Measurements from ENCODE around the gene ATP1B3.

ATP1B3 gene

DNA sequence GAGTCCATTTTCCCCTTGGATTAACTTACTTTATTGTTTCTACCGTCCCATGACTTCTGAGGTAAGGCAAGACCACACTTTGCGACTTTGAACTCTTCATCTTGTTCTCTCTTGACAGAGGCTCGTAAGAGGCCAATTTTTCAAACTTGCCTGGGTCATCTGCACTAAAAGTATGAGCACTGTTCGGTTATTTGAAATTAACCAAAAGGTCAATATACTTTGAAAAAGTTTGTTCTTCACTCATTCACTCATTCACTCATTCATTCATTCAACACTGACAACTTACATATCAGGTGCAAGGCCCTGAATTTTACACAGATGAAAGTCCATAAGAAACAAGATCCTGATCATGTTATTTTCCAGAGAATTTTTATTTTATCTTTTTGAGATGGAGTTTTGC, 57.9 kb downstream of the ATP1B3 start:
- H3K4me3 Mint-ChIP-seq, result no peak overlapping the region
- peaks cover 13% of the 10 kb centered on the region for H3K36me3 Mint-ChIP-seq (ENCODE audit: low read depth)
- TF ChIP-seq, protein P1, sequence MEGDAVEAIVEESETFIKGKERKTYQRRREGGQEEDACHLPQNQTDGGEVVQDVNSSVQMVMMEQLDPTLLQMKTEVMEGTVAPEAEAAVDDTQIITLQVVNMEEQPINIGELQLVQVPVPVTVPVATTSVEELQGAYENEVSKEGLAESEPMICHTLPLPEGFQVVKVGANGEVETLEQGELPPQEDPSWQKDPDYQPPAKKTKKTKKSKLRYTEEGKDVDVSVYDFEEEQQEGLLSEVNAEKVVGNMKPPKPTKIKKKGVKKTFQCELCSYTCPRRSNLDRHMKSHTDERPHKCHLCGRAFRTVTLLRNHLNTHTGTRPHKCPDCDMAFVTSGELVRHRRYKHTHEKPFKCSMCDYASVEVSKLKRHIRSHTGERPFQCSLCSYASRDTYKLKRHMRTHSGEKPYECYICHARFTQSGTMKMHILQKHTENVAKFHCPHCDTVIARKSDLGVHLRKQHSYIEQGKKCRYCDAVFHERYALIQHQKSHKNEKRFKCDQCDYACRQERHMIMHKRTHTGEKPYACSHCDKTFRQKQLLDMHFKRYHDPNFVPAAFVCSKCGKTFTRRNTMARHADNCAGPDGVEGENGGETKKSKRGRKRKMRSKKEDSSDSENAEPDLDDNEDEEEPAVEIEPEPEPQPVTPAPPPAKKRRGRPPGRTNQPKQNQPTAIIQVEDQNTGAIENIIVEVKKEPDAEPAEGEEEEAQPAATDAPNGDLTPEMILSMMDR (IDR thresholded peaks at IDR 0.05; ENCODE audit: unreplicated experiment in 3 of 3), result no peak
- no peaks in the 10 kb centered on the region for H3K9me3 Mint-ChIP-seq
- H3K27me3 Mint-ChIP-seq (ENCODE audit: low read depth), result no peaks in the 10 kb centered on the region
- peak overlapping the region; percentile 65 to 80 (median 66) for H3K27ac Mint-ChIP-seq
- H3K4me1 Mint-ChIP-seq, result peaks cover 8% of the 10 kb centered on the region

DNA sequence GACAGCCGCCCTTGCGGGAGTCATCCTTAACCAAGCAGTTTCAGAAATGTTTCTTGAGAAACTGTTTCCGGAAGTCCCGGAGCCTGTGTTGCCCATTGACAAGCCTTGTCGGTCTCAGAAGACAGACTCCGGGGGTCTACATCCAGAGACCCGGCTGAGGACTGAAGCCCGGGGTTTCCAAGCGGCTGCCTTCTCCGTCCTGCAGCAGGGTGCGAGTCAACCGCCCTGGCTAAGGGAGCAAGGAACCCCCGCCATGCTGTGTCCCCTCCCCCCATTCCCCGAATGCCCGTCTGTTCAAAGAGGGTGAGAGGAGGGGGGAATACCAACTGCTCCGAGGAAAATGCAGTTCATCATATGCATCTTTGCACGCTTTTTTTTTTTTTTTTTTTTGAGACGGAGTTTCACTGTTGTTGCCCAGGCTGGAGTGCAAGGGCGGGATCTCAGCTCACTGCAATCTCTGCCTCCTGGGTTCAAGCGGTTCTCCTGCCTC, 61.6 kb downstream of the ATP1B3 start:
- no peak overlapping the region for H3K4me3 Mint-ChIP-seq
- no peak overlapping the region for H3K27ac Mint-ChIP-seq
- H3K4me1 Mint-ChIP-seq, result peaks cover 8% of the 10 kb centered on the region
- H3K36me3 Mint-ChIP-seq (ENCODE audit: low read depth), result peaks cover 16% of the 10 kb centered on the region
- TF ChIP-seq, protein P1 (IDR thresholded peaks at IDR 0.05; ENCODE audit: unreplicated experiment in 3 of 3), result no peak
- H3K9me3 Mint-ChIP-seq, result no peaks in the 10 kb centered on the region
- no peaks in the 10 kb centered on the region for H3K27me3 Mint-ChIP-seq (ENCODE audit: low read depth)

DNA sequence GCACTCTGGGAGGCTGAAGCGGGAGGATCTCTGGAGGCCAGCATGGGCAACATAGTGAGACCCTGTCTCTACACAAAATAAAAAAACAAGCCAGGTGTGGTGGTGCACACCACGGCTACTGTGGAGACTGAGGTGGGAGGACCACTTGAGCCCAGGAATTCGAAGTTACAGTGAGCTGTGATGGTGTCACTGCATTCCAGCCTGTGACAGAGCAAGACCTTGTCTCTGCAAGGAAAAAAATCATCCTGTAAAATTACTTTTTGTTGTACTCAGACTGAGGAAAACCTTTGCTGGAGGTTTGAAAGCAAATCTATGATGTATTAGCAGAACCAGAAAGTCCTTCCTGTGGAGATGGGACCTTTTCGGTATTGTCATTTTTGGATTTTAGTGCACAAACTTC, 63.3 kb downstream of the ATP1B3 start:
- Mint-ChIP-seq H3K4me1 (no peaks in the 10 kb centered on the region), H3K27ac (peak overlapping the region in 1 of 3 experiments; percentile 62), H3K4me3 (no peak overlapping the region), H3K9me3 (no peaks in the 10 kb centered on the region), H3K36me3 (ENCODE audit: low read depth) (peaks cover 3% of the 10 kb centered on the region), H3K27me3 (ENCODE audit: low read depth) (no peaks in the 10 kb centered on the region)
- TF ChIP-seq, protein P1 (IDR thresholded peaks at IDR 0.05; ENCODE audit: unreplicated experiment in 3 of 3), result no peak

DNA sequence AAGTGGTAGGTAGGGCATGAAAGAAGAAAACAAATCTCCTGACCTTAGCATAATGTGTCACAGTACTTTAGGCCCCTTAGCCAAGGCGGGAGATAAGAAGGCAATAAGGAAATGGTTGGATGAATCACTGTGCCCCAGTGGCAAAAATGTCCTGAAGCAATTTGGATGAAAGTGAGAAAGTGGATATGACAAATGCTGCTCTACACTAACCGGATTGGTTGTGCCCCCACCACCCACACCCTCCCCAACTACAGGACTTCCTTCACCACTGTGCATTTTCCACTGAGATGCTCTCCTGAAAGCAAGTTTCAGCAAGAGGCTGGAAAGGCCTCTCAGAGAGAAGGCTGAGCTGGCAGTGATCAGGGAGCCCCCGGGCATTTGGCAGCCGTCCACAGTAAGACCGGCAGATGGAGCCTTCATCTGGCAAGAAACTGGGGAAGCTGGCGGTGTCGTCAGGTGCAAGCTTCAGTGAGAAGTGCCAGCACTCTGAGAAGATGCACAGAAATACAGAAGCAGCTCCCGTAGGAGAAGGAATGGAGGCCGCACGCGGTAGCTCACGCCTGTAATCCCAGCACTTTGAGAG, 63.8 kb downstream of the ATP1B3 start:
- Mint-ChIP-seq H3K27me3 (ENCODE audit: low read depth) (no peaks in the 10 kb centered on the region), H3K9me3 (no peaks in the 10 kb centered on the region), H3K27ac (peak overlapping the region in 1 of 3 experiments; percentile 62), H3K4me1 (no peaks in the 10 kb centered on the region), H3K36me3 (ENCODE audit: low read depth) (peaks cover 3% of the 10 kb centered on the region), H3K4me3 (no peak overlapping the region)
- TF ChIP-seq, protein P1 (IDR thresholded peaks at IDR 0.05; ENCODE audit: unreplicated experiment in 3 of 3), result no peak

DNA sequence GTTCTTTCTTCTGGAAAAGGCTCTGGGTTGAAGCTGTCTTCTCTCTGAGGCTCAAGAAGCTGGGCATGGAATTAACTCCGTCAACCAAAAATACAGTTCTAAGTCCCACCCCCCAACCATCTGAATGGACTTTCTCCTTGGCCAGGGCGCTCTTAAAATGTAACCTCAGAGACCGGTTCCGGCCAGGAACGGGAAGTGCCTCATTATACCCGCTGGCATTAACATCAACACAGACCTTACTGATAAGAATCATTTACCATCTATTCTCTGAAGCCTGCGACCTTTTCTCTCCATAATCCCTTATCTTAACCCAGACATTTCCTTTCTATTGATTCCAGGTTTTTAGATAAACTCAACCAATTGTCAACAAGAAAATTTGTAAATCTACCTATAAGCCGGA, 64.7 kb downstream of the ATP1B3 start:
- TF ChIP-seq, protein P1 (IDR thresholded peaks at IDR 0.05; ENCODE audit: unreplicated experiment in 3 of 3), result no peak
- Mint-ChIP-seq H3K4me1 (no peaks in the 10 kb centered on the region), H3K27ac (no peak overlapping the region), H3K27me3 (ENCODE audit: low read depth) (no peaks in the 10 kb centered on the region), H3K36me3 (ENCODE audit: low read depth) (peaks cover 3% of the 10 kb centered on the region), H3K4me3 (no peak overlapping the region), H3K9me3 (no peaks in the 10 kb centered on the region)

DNA sequence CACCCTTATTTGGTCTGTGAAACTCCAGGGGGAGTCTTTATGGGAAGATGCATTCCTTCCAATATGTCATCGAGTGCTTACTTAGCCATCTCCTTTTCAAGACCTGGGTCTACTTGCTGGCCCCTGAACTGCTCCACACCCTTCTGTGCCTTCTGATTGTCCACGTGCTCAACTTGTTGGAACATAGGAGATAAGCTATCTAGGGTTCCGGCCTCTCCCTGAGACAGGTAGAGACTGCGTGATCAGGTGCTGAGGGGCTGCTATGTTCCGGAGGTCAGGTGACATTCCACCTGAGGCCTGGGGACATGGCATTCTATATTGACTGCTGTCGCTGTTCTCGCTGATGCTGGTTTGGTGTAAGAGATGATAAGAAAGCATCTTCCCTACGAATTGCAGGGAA, 65.6 kb downstream of the ATP1B3 start:
- peaks cover 7% of the 10 kb centered on the region for H3K36me3 Mint-ChIP-seq (ENCODE audit: low read depth)
- no peaks in the 10 kb centered on the region for H3K4me1 Mint-ChIP-seq
- no peaks in the 10 kb centered on the region for H3K27me3 Mint-ChIP-seq (ENCODE audit: low read depth)
- H3K4me3 Mint-ChIP-seq, result no peak overlapping the region
- H3K27ac Mint-ChIP-seq, result no peak overlapping the region
- TF ChIP-seq, protein P1 (IDR thresholded peaks at IDR 0.05; ENCODE audit: unreplicated experiment in 3 of 3), result no peak
- no peaks in the 10 kb centered on the region for H3K9me3 Mint-ChIP-seq
